GM12874 (cell line): Measurements from ENCODE around the gene MAPK11.

Experiments
- CTCF ChIP-seq: IDR thresholded peaks from 2 replicates; pipeline ENCODE4 v1.5.1; 2011; ENCODE audit warnings: low read depth, mild to moderate bottlenecking, control low read depth, low read length, moderate library complexity; ENCODE audit not compliant: insufficient read depth

The MAPK11 gene

GRCh38 chr22:50259302-50259701 is 10.9 kb downstream of the MAPK11 start:
- no peak for TF ChIP-seq CTCF

- no peak for TF ChIP-seq CTCF
Measured at GRCh38 chr22:50258361-50259292, 11.6 kb downstream of the MAPK11 start.

GRCh38 chr22:50257451-50258360 is 12.5 kb downstream of the MAPK11 start:
- no peak for TF ChIP-seq CTCF

GRCh38 chr22:50257041-50257440 is 13.1 kb downstream of the MAPK11 start:
- no peak for TF ChIP-seq CTCF

GRCh38 chr22:50256258-50256862 is 13.8 kb downstream of the MAPK11 start:
- TF ChIP-seq CTCF = no peak

- no peak for TF ChIP-seq CTCF
Measured at GRCh38 chr22:50255607-50256006, 14.6 kb downstream of the MAPK11 start.

GRCh38 chr22:50255099-50255498 is 15.1 kb downstream of the MAPK11 start:
- TF ChIP-seq CTCF = no peak
